ENCODE data around the gene CD72.
A peak's percentile ranks its signal among the peaks of the same experiment; 100 is the strongest.

The CD72 gene

DNA sequence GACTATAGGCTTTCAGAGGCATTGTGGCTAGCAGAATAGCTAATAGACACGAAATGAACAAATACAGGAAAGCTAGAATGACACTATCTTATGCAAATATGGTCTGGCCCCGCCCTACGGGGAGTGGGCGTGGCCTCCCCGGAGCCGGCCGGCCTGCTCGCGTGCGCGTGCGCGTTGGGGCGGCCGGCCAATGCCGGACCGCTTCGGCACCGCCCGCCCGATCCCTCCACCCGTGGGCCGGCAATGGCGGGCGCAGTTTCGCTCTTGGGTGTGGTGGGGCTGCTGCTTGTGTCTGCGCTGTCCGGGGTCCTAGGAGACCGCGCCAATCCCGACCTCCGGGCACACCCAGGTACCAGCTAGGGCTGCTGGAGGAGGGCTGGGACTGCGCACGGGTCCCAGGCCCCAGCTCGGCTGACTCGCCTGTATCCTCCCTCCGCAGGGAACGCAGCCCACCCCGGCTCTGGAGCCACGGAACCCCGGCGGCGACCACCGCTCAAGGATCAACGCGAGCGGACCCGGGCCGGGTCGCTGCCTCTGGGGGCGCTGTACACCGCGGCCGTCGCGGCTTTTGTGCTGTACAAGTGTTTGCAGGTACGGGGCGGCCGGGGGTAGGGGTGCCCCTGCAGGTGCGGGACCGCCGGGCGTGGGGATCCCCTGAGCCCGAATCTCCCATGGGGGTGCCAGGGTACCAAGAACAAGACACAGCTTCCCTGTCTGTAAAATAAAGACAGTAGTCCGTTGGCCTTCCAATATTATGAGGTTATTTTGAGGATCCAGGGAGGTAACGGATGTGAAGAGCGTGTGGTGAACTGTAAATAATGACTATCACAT is 40.1 kb upstream of the CD72 start, which contains the start of gene CCDC107:
CCDC107 (plus strand) TSS at position 156 of the 831 bp plus-strand sequence; CDS start at position 244, 88 bp downstream.
- Histone ChIP-seq H3K9ac (ENCODE audit: low read length) (peak within 1 kb of the TSS; percentile 99), H3K36me3 (ENCODE audit: insufficient read depth, low read length) (peaks cover 17% of the 10 kb centered on the region), H3K4me3 (ENCODE audit: low read depth in 1 of 2, low read length in 2 of 2) (peak within 1 kb of the TSS; percentile 92 to 93), H3K27ac (ENCODE audit: low read depth, low read length) (peak within 1 kb of the TSS; percentile 92), H3K4me1 (ENCODE audit: insufficient read depth, low read length) (peaks cover 33% of the 10 kb centered on the region), H3K27me3 (ENCODE audit: control insufficient read depth in 1 of 2, insufficient read depth in 2 of 2, low read length in 2 of 2) (no peaks in the 10 kb centered on the region), H3K9me3 (ENCODE audit: low read length) (no peaks in the 10 kb centered on the region)

DNA sequence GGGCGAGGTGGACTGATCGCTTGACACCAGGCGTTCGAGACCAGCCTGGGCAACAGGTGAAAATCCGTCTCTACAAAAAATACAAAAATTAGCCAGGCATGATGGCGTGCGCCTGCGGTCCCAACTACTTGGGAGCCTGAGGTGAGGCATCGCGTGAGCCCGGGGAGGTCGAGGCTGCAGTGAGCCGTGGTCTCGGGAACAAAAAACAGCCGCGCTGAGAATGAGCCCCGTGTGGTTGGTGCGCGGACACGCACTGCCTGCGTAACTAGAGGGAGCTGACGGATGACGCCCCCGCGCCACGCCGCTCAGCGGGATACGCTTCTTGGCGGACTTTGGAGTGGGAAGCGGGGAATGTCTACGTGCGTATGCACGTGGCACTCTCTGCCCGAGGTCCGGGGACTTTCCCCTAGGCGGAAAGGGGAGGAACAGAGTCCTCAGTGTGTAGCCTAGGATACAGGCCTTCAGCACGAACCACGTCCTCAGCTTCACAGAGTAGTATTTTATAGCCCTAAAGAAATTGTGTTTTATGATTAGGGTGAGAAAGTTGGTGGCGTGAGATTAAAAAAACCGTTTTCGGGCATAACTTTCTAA is 39.4 kb upstream of the CD72 start, which contains the start of gene RMRP:
RMRP (minus strand) TSS at position 474 of the 591 bp plus-strand sequence.
- H3K4me1 ChIP-seq (ENCODE audit: insufficient read depth, low read length) = peaks cover 33% of the 10 kb centered on the region
- peak within 1 kb of the TSS; percentile 99 for H3K9ac ChIP-seq (ENCODE audit: low read length)
- H3K4me3 ChIP-seq (ENCODE audit: low read depth in 1 of 2, low read length in 2 of 2) = peak within 1 kb of the TSS; percentile 92 to 93
- no peaks in the 10 kb centered on the region for H3K27me3 ChIP-seq (ENCODE audit: control insufficient read depth in 1 of 2, insufficient read depth in 2 of 2, low read length in 2 of 2)
- no peaks in the 10 kb centered on the region for H3K9me3 ChIP-seq (ENCODE audit: low read length)
- peak within 1 kb of the TSS; percentile 92 for H3K27ac ChIP-seq (ENCODE audit: low read depth, low read length)
- H3K36me3 ChIP-seq (ENCODE audit: insufficient read depth, low read length) = peaks cover 17% of the 10 kb centered on the region

DNA sequence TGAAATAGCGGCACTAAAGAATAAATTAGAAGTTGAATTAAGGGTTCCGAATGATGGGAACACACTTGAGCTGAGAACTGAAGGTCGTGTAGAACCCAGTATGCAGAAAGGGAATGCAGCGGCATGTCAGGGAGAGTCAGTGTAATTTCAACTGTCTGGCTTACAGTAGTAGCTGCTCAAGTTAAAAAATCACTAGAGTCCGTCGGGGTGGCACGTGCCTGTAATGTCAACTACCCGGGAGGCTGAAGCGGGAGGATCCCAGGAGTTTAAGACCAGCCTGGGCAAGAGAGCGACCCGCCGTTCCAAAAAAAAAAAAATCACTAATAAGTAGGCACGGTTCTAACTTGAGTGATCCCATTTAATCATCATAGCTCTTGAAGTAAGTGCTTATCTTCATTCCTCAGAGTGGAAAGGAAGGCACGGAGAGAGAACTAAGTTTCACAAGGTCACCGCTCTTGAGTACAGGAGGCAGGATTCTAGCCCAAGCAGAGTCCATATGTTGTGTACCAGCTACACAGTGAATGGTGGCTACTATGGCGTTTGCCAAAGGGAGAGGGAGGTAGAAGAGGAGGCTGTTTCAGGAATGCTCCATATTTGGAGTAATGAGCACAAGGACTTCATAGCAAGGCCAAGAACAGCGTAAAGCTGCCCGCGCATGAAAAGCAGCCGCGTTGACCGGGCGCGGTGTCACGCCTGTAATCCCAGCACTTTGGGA is 38.8 kb upstream of the CD72 start:
- H3K9me3 ChIP-seq (ENCODE audit: low read length) = no peaks in the 10 kb centered on the region
- H3K36me3 ChIP-seq (ENCODE audit: insufficient read depth, low read length) = peaks cover 17% of the 10 kb centered on the region
- H3K27ac ChIP-seq (ENCODE audit: low read depth, low read length) = peak overlapping the region; percentile 92
- H3K9ac ChIP-seq (ENCODE audit: low read length) = peak overlapping the region; percentile 50
- peaks cover 27% of the 10 kb centered on the region for H3K4me1 ChIP-seq (ENCODE audit: insufficient read depth, low read length)
- peak overlapping the region; percentile 56 to 92 for H3K4me3 ChIP-seq (ENCODE audit: low read depth in 1 of 2, low read length in 2 of 2)
- H3K27me3 ChIP-seq (ENCODE audit: control insufficient read depth in 1 of 2, insufficient read depth in 2 of 2, low read length in 2 of 2) = no peaks in the 10 kb centered on the region

DNA sequence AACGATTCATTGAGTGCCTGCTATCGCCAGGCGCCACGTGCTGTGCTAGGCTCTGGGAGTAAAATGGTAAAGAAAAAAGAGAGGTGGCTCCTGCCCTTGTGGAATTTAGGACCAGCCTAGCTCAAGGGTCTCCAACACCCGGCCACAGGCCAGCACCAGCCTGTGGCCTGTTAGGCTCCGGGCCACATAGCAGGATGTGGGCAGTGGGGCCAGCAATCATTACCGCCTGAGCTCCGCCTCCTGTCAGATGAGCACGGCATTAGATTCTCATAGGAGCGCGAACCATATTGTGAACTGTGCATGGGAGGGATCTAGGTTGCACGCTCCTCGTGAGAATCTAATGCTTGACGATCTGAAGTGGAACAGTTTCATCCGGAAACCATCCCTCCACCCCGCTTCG is 38.1 kb upstream of the CD72 start:
- Histone ChIP-seq H3K9me3 (ENCODE audit: low read length) (no peaks in the 10 kb centered on the region), H3K27ac (ENCODE audit: low read depth, low read length) (peak overlapping the region; percentile 92), H3K27me3 (ENCODE audit: control insufficient read depth in 1 of 2, insufficient read depth in 2 of 2, low read length in 2 of 2) (no peaks in the 10 kb centered on the region), H3K4me3 (ENCODE audit: low read depth in 1 of 2, low read length in 2 of 2) (no peak overlapping the region), H3K36me3 (ENCODE audit: insufficient read depth, low read length) (peaks cover 15% of the 10 kb centered on the region), H3K4me1 (ENCODE audit: insufficient read depth, low read length) (peaks cover 22% of the 10 kb centered on the region), H3K9ac (ENCODE audit: low read length) (no peak overlapping the region)

DNA sequence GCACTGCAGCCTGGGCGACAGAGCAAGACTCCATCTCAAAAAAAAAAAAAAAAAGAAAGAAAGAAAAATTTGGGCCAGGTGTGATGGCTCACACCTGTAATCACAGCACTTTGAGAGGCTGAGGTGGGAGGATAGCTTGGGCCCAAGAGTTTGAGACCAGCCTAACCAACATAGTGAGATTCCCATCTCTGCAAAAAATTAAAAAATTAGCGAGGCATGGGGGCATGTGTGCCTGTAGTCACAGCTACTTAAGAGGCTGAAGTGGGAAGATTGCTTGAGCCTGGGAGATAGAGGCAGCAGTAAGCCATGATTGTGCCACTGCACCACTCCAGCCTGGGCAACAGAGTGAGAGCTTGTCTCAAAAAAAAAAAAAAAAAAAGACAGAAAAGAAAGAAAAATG is 35.4 kb upstream of the CD72 start:
- no peaks in the 10 kb centered on the region for H3K27me3 ChIP-seq (ENCODE audit: control insufficient read depth in 1 of 2, insufficient read depth in 2 of 2, low read length in 2 of 2)
- H3K4me3 ChIP-seq (ENCODE audit: low read depth in 1 of 2, low read length in 2 of 2) = no peak overlapping the region
- H3K4me1 ChIP-seq (ENCODE audit: insufficient read depth, low read length) = no peaks in the 10 kb centered on the region
- H3K9me3 ChIP-seq (ENCODE audit: low read length) = no peaks in the 10 kb centered on the region
- H3K9ac ChIP-seq (ENCODE audit: low read length) = no peak overlapping the region
- H3K36me3 ChIP-seq (ENCODE audit: insufficient read depth, low read length) = no peaks in the 10 kb centered on the region
- H3K27ac ChIP-seq (ENCODE audit: low read depth, low read length) = no peak overlapping the region

DNA sequence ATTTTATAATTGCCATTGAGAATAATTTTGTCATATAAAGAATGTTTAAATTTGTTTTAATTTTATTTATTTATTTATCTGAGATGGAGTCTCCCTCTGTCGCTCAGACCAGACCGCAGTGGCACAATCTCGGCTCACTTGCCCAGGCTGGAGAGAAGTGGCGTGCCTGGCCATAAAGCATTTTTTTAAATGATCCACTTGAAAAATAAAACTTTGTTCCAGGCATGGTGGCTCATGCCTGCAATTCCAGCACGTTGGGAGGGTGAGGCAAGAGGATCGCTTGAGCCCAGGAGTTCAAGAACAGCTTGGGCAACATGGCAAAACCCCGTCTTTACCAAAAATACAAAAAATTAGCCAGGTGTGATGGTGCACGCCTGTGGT is 34.6 kb upstream of the CD72 start:
- no peak overlapping the region for H3K9ac ChIP-seq (ENCODE audit: low read length)
- no peaks in the 10 kb centered on the region for H3K27me3 ChIP-seq (ENCODE audit: control insufficient read depth in 1 of 2, insufficient read depth in 2 of 2, low read length in 2 of 2)
- H3K4me1 ChIP-seq (ENCODE audit: insufficient read depth, low read length) = no peaks in the 10 kb centered on the region
- no peak overlapping the region for H3K27ac ChIP-seq (ENCODE audit: low read depth, low read length)
- H3K9me3 ChIP-seq (ENCODE audit: low read length) = no peaks in the 10 kb centered on the region
- no peaks in the 10 kb centered on the region for H3K36me3 ChIP-seq (ENCODE audit: insufficient read depth, low read length)
- no peak overlapping the region for H3K4me3 ChIP-seq (ENCODE audit: low read depth in 1 of 2, low read length in 2 of 2)

DNA sequence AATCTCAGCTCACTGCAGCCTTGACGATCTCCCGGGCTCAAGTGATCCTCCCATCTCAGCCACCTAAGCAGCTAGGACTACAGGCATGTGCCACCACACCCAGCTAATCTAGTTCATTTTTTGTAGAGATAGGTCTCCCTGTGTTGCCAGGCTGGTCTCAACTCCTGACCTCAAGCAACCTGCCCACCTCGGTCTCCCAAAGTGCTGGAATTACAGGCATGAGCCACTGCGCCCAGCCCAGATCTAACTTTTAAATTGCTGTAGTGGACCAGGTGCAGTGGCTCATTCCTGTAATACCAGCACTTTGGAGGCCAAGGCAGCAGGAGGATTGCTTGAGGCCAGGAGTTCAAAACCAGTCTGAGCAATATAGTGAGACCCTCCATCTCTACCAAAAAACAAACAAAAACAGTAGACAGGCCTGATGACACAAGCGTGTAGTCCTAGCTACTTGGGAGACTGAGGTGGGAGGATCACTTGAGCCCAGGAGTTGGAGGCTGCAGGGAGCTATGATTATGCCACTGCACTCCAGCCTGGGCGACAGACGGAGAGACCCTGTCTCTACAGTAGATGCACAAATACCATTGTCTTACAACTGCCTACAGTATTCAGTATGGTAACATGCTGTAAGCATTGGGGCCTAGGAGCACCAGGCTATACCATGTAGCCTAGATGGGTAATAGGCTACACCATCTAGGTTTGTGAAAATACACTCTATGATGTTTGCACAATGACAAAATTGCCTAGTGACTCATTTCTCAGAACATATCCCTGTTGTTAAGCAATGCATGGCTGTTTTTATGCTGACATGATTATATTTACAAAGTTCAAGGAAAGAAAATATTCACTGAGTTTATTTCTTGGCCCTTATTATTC is 34.0 kb upstream of the CD72 start:
- no peaks in the 10 kb centered on the region for H3K36me3 ChIP-seq (ENCODE audit: insufficient read depth, low read length)
- H3K9me3 ChIP-seq (ENCODE audit: low read length) = no peaks in the 10 kb centered on the region
- no peak overlapping the region for H3K27ac ChIP-seq (ENCODE audit: low read depth, low read length)
- H3K9ac ChIP-seq (ENCODE audit: low read length) = no peak overlapping the region
- H3K4me1 ChIP-seq (ENCODE audit: insufficient read depth, low read length) = peaks cover 4% of the 10 kb centered on the region
- no peaks in the 10 kb centered on the region for H3K27me3 ChIP-seq (ENCODE audit: control insufficient read depth in 1 of 2, insufficient read depth in 2 of 2, low read length in 2 of 2)
- no peak overlapping the region for H3K4me3 ChIP-seq (ENCODE audit: low read depth in 1 of 2, low read length in 2 of 2)

DNA sequence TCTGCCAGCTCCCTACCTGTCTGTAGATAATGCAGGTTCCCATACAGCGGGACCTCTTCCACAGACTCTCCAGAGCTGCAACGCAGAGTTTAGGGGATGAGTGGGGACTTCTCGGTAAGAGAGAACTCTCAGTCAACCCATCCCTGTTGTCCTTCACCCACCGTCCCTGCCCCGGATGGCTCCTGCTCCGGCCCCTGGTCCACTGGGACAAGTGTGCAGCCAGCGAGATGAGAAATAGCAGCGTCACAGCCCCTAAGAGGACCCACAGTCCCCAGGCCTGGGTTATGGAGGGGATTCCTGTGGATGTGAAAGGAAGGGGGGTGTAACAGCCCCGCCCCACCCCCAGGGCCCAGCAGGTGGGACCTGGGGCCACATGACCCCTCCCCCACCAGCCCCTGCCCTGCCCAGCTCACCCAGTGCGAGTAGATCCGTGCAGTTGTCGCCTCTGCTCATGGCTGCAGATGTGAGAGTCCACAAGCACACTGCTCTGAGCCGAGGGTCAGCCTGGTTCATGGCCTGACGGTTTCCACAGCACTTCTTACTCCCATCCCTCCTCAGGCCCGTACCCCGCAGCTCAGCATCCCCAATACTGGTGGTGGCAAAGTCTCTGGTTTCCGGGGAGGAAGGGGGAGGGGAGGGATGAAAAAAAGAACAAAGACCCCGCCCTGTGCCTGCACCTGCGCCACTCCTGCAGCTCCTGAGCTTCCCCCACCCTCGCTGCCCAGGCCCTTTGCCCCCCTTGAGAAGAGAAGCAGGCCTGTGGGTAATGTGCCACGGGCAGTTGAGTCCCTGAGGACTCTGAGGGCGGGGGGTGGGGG is 32.3 kb upstream of the CD72 start, which contains the start of gene SIT1:
SIT1 (minus strand) TSS at position 591 of the 818 bp plus-strand sequence; CDS start at position 513, 78 bp downstream.
- no peaks in the 10 kb centered on the region for H3K36me3 ChIP-seq (ENCODE audit: insufficient read depth, low read length)
- no peaks in the 10 kb centered on the region for H3K9me3 ChIP-seq (ENCODE audit: low read length)
- H3K4me3 ChIP-seq (ENCODE audit: low read depth in 1 of 2, low read length in 2 of 2) = no peak within 1 kb of the TSS
- no peak within 1 kb of the TSS for H3K9ac ChIP-seq (ENCODE audit: low read length)
- no peaks in the 10 kb centered on the region for H3K27me3 ChIP-seq (ENCODE audit: control insufficient read depth in 1 of 2, insufficient read depth in 2 of 2, low read length in 2 of 2)
- H3K4me1 ChIP-seq (ENCODE audit: insufficient read depth, low read length) = peaks cover 12% of the 10 kb centered on the region
- H3K27ac ChIP-seq (ENCODE audit: low read depth, low read length) = no peak within 1 kb of the TSS

DNA sequence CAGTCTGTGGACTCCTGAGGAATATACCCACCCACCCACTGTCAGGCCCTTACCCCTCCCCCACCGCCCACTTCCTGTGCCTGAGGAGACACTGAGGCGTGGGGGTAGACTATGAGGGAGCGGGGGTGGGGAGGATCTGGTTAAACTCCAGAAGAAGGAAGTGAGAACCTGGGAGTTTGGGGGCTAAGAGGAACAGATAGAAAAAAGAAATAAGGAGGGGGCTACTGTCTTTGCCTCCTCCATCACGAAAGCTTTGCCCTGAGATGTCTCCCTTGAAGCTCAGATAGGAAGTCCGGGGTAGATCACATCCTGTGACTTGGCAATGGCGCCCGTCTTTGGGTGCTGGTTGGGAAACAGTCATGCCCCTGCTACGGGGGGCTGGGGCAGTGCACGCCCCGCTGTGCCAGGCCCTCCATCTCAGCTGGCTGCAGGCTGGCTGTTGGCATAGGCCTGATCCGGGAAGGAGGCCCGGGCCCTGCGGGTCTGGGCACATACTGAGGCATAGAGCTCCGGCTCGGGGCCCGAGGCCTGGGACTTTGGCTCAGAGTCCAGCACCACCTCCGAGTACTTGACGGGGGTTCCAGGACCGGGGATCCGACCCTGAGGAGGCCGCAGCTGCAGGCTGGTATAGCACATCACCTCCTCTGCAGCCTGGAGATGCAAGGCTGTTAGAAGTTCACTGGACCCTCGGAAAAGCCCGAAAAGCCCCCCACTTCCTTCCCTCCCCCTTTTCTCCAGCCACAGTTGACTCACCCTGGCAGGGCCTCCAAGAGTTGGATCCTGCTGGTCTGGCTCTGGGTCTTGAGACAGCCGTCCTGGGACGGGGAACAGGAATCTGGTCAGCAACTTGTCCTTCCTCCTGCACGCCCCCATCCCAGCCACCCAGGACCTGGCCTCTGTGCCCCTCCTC is 31.5 kb upstream of the CD72 start:
- Histone ChIP-seq H3K36me3 (ENCODE audit: insufficient read depth, low read length) (no peaks in the 10 kb centered on the region), H3K9me3 (ENCODE audit: low read length) (no peaks in the 10 kb centered on the region), H3K4me3 (ENCODE audit: low read depth in 1 of 2, low read length in 2 of 2) (no peak overlapping the region), H3K4me1 (ENCODE audit: insufficient read depth, low read length) (peaks cover 12% of the 10 kb centered on the region), H3K27ac (ENCODE audit: low read depth, low read length) (no peak overlapping the region), H3K27me3 (ENCODE audit: control insufficient read depth in 1 of 2, insufficient read depth in 2 of 2, low read length in 2 of 2) (no peaks in the 10 kb centered on the region), H3K9ac (ENCODE audit: low read length) (no peak overlapping the region)
